Measurements from ENCODE around the gene CDH23.

The CDH23 gene

GRCh38 chr10:71426058-71426605 is 29.4 kb downstream of the CDH23 start:
- TF ChIP-seq HDGF (IDR thresholded peaks at IDR 0.05; ENCODE audit: borderline replicate concordance), result no peak
- no peak for TF ChIP-seq L3MBTL2 (conservative IDR thresholded peaks at IDR 0.05)
- no peak for TF ChIP-seq PKNOX1 (IDR thresholded peaks at IDR 0.05)
- TF ChIP-seq TARDBP (IDR thresholded peaks at IDR 0.05), result no peak
- TF ChIP-seq ELF4 (IDR thresholded peaks at IDR 0.05), result no peak
- TF ChIP-seq ARNT (IDR thresholded peaks at IDR 0.05), result no peak
- TF ChIP-seq LEF1 (IDR thresholded peaks at IDR 0.05; ENCODE audit: borderline replicate concordance), result no peak
- no peak for TF ChIP-seq SUZ12 (IDR thresholded peaks at IDR 0.05)
- TF ChIP-seq NFRKB (IDR thresholded peaks at IDR 0.05), result no peak
- no peak for TF ChIP-seq ZNF384 (IDR thresholded peaks at IDR 0.05)
- no peak for TF ChIP-seq FOXM1 (IDR thresholded peaks at IDR 0.05; ENCODE audit: borderline replicate concordance)
- TF ChIP-seq SP1 (IDR thresholded peaks at IDR 0.05), result no peak
- TF ChIP-seq BHLHE40 (IDR thresholded peaks at IDR 0.05; ENCODE audit: borderline replicate concordance), result no peak
- ChIA-PET CTCF (no interaction called here), POLR2A (interaction anchor here (1.1 kb wide), 1 partner anchor 8 kb away, joined by 3 read pairs; no protein-coding TSS in a partner anchor)
- DNase-seq (ENCODE audit: extremely low spot score), result no peak

GRCh38 chr10:71427246-71427645 is 30.5 kb downstream of the CDH23 start:
- ChIA-PET POLR2A (interaction anchor here (1.1 kb wide), 1 partner anchor 7 kb away, joined by 3 read pairs; no protein-coding TSS in a partner anchor), CTCF (no interaction called here)
- DNase-seq (ENCODE audit: extremely low spot score), result no peak
- TF ChIP-seq NFRKB (IDR thresholded peaks at IDR 0.05), result no peak
- no peak for TF ChIP-seq PKNOX1 (IDR thresholded peaks at IDR 0.05)
- TF ChIP-seq FOXA1 (IDR thresholded peaks at IDR 0.05), result no peak
- no peak for TF ChIP-seq SP1 (IDR thresholded peaks at IDR 0.05)
- no peak for TF ChIP-seq ZNF384 (IDR thresholded peaks at IDR 0.05)

GRCh38 chr10:71429304-71429703 is 32.6 kb downstream of the CDH23 start:
- no peak for DNase-seq (ENCODE audit: extremely low spot score)
- CTCF ChIA-PET, result interaction anchor here (0.6 to 1.8 kb wide), 4 partner anchors 10 to 110 kb away, joined by 3 to 6 read pairs (median 4); partner anchors contain the start of gene SLC29A3
- POLR2A ChIA-PET, result no interaction called here
- TF ChIP-seq FOXM1 (IDR thresholded peaks at IDR 0.05; ENCODE audit: borderline replicate concordance) (no peak), PKNOX1 (IDR thresholded peaks at IDR 0.05) (no peak), HDGF (IDR thresholded peaks at IDR 0.05; ENCODE audit: borderline replicate concordance) (no peak), CTBP1 (IDR thresholded peaks at IDR 0.05; ENCODE audit: borderline replicate concordance) (no peak), NFRKB (IDR thresholded peaks at IDR 0.05) (no peak), ELF4 (IDR thresholded peaks at IDR 0.05) (no peak), ARNT (IDR thresholded peaks at IDR 0.05) (no peak), LEF1 (IDR thresholded peaks at IDR 0.05; ENCODE audit: borderline replicate concordance) (no peak), FOXK2 (IDR thresholded peaks at IDR 0.05) (no peak), L3MBTL2 (conservative IDR thresholded peaks at IDR 0.05) (no peak), ZNF384 (IDR thresholded peaks at IDR 0.05) (no peak), BHLHE40 (IDR thresholded peaks at IDR 0.05; ENCODE audit: borderline replicate concordance) (no peak), FOXA1 (IDR thresholded peaks at IDR 0.05) (no peak), TARDBP (IDR thresholded peaks at IDR 0.05) (no peak), SP1 (IDR thresholded peaks at IDR 0.05) (no peak), SUZ12 (IDR thresholded peaks at IDR 0.05) (no peak)

- TF ChIP-seq ARNT (IDR thresholded peaks at IDR 0.05) (no peak), BHLHE40 (IDR thresholded peaks at IDR 0.05; ENCODE audit: borderline replicate concordance) (no peak), FOXK2 (IDR thresholded peaks at IDR 0.05) (no peak), FOXM1 (IDR thresholded peaks at IDR 0.05; ENCODE audit: borderline replicate concordance) (no peak), L3MBTL2 (conservative IDR thresholded peaks at IDR 0.05) (no peak), LEF1 (IDR thresholded peaks at IDR 0.05; ENCODE audit: borderline replicate concordance) (no peak)
- peak; percentile 51 for DNase-seq (ENCODE audit: extremely low spot score)
- ChIA-PET POLR2A (interaction anchor here (0.6 kb wide), 1 partner anchor 44 kb away, joined by 4 read pairs; no protein-coding TSS in a partner anchor), CTCF (interaction anchor here (0.6 to 1.8 kb wide), 6 partner anchors 11 to 140 kb away, joined by 3 to 9 read pairs (median 6); partner anchors contain the start of gene SLC29A3)
Observed at GRCh38 chr10:71429929-71430328, 33.2 kb downstream of the CDH23 start.

- TF ChIP-seq LEF1 (IDR thresholded peaks at IDR 0.05; ENCODE audit: borderline replicate concordance), result no peak
- TF ChIP-seq ELF4 (IDR thresholded peaks at IDR 0.05), result no peak
- TF ChIP-seq L3MBTL2 (conservative IDR thresholded peaks at IDR 0.05), result no peak
- no peak for TF ChIP-seq TARDBP (IDR thresholded peaks at IDR 0.05)
- no peak for TF ChIP-seq ZNF384 (IDR thresholded peaks at IDR 0.05)
- no peak for TF ChIP-seq SUZ12 (IDR thresholded peaks at IDR 0.05)
- TF ChIP-seq BHLHE40 (IDR thresholded peaks at IDR 0.05; ENCODE audit: borderline replicate concordance), result no peak
- TF ChIP-seq FOXK2 (IDR thresholded peaks at IDR 0.05), result no peak
- no peak for TF ChIP-seq PKNOX1 (IDR thresholded peaks at IDR 0.05)
- no peak for TF ChIP-seq FOXA1 (IDR thresholded peaks at IDR 0.05)
- no peak for TF ChIP-seq CTBP1 (IDR thresholded peaks at IDR 0.05; ENCODE audit: borderline replicate concordance)
- TF ChIP-seq NFRKB (IDR thresholded peaks at IDR 0.05), result no peak
- no peak for TF ChIP-seq HDGF (IDR thresholded peaks at IDR 0.05; ENCODE audit: borderline replicate concordance)
- TF ChIP-seq SP1 (IDR thresholded peaks at IDR 0.05), result no peak
- no peak for DNase-seq (ENCODE audit: extremely low spot score)
- ChIA-PET POLR2A (no interaction called here), CTCF (interaction anchor here (0.6 kb wide), 1 partner anchor 13 kb away, joined by 3 read pairs; no protein-coding TSS in a partner anchor)
Observed at GRCh38 chr10:71431239-71432100, 34.8 kb downstream of the CDH23 start.

Data from HEK293T (cell line).